ENCODE results near the gene PLEKHA7.
"Not testable (repeated sequence)": the region's sequence is repeated elsewhere in the genome, so short reads cannot be mapped to it uniquely, and the experiment has no call there.

PLEKHA7 gene

GRCh38 chr11:16975906-16976305 lies 38.3 kb downstream of the PLEKHA7 start:
- DNase-seq = no peak

- no peak for DNase-seq
These were observed 40.8 kb downstream of the PLEKHA7 start for GRCh38 chr11:16973338-16973964.

- no peak for DNase-seq
These were observed 44.9 kb downstream of the PLEKHA7 start for GRCh38 chr11:16969010-16969999.

DNA sequence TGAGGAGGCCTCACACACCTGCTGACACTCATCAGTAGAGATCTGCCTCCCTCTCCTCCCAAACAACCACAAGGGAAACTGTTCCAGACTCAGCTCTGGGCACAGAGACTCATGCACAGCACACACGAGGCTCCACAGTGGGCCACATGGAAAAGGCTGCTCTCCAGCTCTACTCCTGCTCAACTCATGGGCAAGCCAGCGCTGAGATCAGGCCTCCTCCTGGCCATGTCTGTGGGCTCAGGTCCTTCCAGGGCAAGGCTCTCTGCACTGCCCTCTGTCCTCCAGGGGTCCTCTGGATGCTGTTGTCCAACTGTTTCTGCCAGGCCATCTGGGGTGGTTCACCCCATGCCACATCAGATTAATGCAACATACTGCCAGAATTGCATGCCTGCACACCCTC lies 46.0 kb downstream of the PLEKHA7 start:
- DNase-seq = no peak

GRCh38 chr11:16966930-16967671 lies 47.1 kb downstream of the PLEKHA7 start:
- DNase-seq = no peak

DNA sequence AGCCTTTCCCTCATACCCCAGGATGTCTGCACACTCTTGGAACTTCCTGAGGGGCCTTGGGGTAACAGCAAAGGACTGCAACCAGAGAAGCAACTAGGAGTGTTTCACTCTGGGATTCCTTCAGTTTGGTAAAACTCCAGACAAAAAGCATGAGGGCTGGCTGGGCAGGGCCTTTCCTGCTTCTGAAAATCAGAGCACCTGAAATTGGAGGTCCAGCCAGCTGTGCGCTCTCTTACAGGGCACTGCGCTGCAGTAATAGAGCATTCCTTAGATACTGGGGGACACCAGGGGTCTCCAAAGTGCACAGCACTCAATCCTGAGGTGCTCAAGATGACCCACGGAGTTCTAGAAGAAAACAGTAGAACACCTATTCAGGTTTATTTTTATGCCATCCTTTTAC lies 49.7 kb downstream of the PLEKHA7 start:
- no peak for DNase-seq

- no peak for DNase-seq
These were observed 50.8 kb downstream of the PLEKHA7 start for GRCh38 chr11:16963316-16963876.

GRCh38 chr11:16962589-16962988 lies 51.6 kb downstream of the PLEKHA7 start:
- DNase-seq = not testable (repeated sequence)

DNA sequence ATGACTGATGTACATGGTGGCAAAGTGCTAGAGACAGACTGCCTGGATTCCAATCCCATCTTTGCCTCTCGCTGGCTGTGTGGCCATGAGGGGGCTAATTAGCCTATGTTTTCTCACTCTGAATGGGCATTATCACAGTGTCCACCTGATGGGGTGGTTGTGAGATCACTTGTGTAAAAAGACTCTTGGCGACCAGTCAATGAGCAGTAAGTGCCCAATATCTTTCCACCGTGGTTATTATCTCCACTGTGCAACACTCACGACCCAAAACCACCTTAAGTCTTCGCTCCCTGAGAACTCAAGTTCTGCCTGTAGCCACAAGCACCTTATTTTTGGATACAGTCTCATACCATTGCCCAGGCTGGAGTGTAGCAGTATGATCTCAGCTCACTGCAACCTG lies 52.1 kb downstream of the PLEKHA7 start:
- DNase-seq = no peak

- no peak for DNase-seq
These were observed 54.0 kb downstream of the PLEKHA7 start for GRCh38 chr11:16960250-16960649.

GRCh38 chr11:16959602-16960001 lies 54.6 kb downstream of the PLEKHA7 start:
- DNase-seq = no peak

DNA sequence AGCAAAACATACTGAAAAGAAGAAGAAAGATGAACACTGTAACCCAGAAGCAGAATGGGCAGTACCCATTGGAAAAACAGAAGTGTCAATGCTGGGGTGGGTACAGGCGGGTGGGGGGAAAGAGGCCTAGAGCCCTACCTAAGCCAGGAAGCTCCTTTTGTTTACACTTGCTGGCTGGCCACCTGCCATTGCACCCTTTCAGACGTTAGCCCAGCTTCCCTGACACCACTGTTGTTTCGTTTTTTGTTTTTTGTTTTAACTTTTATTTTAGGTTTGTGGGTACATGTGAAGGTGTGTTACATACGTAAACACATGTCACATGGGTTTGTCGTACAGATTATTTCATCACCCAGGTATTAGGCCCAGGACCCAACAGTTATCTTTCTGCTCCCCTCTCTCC lies 55.4 kb downstream of the PLEKHA7 start:
- no peak for DNase-seq

GRCh38 chr11:16956538-16957153 lies 57.6 kb downstream of the PLEKHA7 start:
- no peak for DNase-seq

GRCh38 chr11:16953663-16954062 lies 60.6 kb downstream of the PLEKHA7 start:
- DNase-seq = no peak

DNA sequence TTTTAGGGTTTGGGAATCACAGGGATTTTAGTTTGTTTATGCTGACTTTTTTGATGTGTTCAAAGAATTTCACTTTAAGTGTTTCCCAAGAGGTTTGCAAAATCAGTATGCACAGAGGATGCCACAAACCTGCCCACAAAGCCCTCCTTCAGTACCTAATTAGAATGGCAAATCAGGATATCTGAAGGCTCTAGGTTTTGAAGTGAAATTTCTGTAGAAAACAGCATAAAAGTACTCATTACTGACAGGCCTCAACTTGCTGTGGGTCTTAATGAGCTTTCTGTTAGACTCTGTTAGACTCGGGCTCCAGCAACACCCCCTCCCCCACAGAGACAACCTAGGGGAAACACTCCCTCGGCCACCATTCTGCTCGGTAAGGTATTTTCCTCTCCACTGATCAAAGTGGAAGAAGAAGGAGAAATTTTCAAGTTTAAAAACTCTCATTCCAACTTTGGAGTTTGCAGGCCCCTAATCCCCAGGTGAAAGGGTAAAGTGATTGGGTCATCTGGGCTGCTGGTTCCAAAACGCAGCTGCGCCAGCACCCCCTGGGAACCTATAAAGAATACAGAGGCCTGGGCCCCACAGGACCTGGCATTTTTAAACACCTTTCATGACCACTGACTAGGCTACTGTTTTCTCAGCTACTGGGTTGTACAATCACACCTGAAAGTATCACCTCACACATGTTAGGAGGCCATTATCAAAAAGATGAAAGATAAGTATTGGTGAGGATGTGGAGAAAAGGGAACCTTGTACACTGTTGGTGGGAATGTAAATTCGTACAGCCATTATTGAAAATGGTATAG lies 67.5 kb downstream of the PLEKHA7 start:
- DNase-seq = no peak

- peak; percentile 55 for DNase-seq
These were observed 68.3 kb downstream of the PLEKHA7 start for GRCh38 chr11:16945671-16946469.

DNA sequence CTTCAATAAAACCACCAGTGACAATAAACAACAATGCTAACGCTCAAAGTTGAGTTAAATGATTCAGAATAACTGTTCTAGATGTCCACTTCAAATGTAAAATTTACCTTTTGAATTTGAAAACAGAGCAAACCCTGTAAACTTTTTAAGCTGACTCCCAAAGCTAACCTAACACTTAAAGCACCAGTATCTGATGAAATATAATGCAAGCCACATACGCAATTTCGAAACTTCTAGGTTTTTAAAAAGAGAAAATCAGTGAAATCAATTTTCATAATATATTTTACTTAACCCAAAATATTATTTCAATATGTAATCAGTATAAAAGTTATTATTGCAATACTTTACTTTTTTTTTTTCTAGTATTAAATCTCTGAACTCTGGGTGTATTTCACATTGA lies 71.3 kb downstream of the PLEKHA7 start:
- DNase-seq = no peak

GRCh38 chr11:16942342-16942741 lies 71.9 kb downstream of the PLEKHA7 start:
- DNase-seq = no peak

DNA sequence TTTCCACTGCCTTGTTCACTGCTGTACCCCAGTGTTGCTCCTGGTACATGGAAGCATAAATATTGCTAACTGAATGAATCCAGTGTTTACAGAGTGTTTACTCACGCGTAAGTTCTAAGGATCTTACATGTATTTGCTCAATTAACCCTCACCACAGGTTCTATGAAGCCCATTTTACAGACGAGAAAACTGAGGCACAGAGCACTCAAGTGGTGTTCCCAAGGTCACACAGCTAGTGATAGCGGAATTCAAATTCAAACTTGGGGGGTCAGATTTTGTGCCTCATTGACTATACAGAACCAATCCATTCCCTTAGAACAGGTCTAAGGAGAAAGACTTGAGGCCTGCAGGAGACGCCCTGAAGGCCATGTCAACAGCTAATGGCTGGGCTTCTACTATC lies 72.3 kb downstream of the PLEKHA7 start:
- DNase-seq = no peak

GRCh38 chr11:16938061-16938460 lies 76.2 kb downstream of the PLEKHA7 start:
- no peak for DNase-seq

GRCh38 chr11:16936643-16937042 lies 77.6 kb downstream of the PLEKHA7 start:
- DNase-seq = no peak

All from femur (tissue), 1 donor.